GM19452 (cell line): Measurements from ENCODE around the gene MATCAP1.

Experiments
- ATAC-seq: cut with Tn5 transposase; IDR thresholded peaks from one replicate; pipeline ENCODE4 v1.9.1; 2021; ENCODE audit not compliant: unreplicated experiment

MATCAP1 gene

DNA sequence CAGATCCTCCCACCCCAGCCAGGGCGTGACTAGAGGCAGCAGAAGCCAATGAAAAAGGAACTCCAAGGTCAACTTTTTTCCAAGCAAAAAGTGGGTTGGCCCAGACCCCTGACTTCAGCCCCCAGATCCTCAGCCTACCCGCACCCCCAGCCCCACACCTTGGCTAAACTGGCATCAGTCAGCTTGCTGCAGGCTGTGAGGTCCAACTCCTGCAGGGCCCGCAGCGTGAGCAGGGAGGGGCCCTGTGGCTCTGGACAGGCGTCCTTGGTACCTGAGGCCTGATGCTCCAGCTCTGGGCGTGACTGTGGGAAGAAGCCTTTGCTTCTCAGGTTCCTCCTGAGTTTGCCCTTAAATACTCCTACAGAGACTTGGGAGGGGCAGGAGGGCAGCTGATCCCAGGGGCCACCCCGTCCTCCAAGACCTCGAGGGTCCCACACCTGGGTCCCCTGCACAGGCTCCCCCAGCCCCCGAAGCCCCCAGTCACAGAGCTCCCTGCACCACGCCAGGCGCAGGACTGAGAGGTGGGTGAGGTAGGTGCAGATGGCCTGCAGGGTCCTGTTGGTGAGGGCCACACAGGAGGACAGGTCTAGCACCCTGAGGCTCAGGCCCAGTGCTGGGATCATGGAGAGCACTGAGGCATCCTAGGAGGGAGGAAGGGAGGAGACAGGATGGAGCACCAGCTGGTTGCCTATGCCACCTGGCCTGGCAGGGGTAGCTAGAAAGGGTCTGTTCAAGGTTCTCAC is 24.6 kb upstream of the MATCAP1 start:
- ATAC-seq = no peak

- no peak for ATAC-seq
These were observed 23.7 kb upstream of the MATCAP1 start for GRCh38 chr16:67207249-67208091.

GRCh38 chr16:67206838-67207248 is 23.1 kb upstream of the MATCAP1 start:
- ATAC-seq = no peak

GRCh38 chr16:67206129-67206837 is 22.5 kb upstream of the MATCAP1 start:
- no peak for ATAC-seq

- no peak for ATAC-seq
These were observed 20.3 kb upstream of the MATCAP1 start for GRCh38 chr16:67204076-67204475.

GRCh38 chr16:67202956-67203493 is 19.3 kb upstream of the MATCAP1 start:
- no peak for ATAC-seq

DNA sequence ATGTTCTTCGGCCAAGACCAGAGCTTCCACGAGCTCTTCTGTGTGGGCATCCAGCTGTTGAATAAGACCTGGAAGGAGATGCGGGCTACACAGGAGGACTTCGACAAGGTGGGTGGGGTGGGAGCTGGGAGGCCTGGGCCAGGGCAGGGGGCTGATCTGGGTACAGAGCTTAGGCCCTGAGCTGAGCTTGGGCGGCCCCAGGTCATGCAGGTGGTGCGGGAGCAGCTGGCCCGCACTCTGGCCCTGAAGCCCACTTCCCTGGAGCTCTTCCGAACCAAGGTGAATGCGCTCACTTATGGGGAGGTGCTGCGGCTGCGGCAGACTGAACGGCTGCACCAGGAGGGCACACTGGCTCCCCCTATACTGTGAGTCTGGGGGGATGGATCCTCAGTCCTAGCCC is 18.7 kb upstream of the MATCAP1 start:
- no peak for ATAC-seq

GRCh38 chr16:67201411-67202345 is 17.9 kb upstream of the MATCAP1 start:
- ATAC-seq = no peak

- ATAC-seq = no peak
These were observed 16.7 kb upstream of the MATCAP1 start for GRCh38 chr16:67200491-67200890.

GRCh38 chr16:67199808-67200198 is 16.0 kb upstream of the MATCAP1 start:
- no peak for ATAC-seq

- no peak for ATAC-seq
These were observed 15.4 kb upstream of the MATCAP1 start, which contains the start of gene ELMO3 for GRCh38 chr16:67199011-67199807. Gene ELMO3, plus strand, starts transcription at chr16:67199131. Its CDS starts 196 bp downstream, at chr16:67199327.

GRCh38 chr16:67198238-67198734 is 14.5 kb upstream of the MATCAP1 start:
- no peak for ATAC-seq

GRCh38 chr16:67197704-67198103 is 13.9 kb upstream of the MATCAP1 start:
- ATAC-seq = no peak

- no peak for ATAC-seq
These were observed 13.1 kb upstream of the MATCAP1 start for GRCh38 chr16:67196881-67197280.

GRCh38 chr16:67195676-67196075 is 11.9 kb upstream of the MATCAP1 start:
- no peak for ATAC-seq

DNA sequence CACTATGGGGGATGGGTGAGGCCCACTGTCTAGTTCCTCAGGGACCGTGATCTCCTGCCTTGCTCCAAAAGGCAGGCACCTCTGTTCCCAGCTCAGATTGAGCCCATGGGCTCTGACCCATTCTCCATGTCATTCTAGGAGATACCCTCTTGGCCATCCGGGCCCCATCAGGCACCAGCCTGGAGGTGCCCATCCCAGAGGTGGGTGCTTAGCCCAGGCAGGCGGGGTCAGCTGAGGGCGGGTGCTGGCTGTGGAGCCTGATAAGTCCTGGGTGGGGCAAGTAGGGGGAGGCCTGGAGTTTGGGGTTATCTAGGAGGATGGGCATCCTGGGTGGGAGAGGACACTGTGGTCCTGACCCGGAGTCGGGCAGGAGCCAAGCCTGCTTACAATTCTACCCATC is 10.5 kb upstream of the MATCAP1 start:
- ATAC-seq = no peak

GRCh38 chr16:67193536-67193935 is 9.8 kb upstream of the MATCAP1 start:
- no peak for ATAC-seq

DNA sequence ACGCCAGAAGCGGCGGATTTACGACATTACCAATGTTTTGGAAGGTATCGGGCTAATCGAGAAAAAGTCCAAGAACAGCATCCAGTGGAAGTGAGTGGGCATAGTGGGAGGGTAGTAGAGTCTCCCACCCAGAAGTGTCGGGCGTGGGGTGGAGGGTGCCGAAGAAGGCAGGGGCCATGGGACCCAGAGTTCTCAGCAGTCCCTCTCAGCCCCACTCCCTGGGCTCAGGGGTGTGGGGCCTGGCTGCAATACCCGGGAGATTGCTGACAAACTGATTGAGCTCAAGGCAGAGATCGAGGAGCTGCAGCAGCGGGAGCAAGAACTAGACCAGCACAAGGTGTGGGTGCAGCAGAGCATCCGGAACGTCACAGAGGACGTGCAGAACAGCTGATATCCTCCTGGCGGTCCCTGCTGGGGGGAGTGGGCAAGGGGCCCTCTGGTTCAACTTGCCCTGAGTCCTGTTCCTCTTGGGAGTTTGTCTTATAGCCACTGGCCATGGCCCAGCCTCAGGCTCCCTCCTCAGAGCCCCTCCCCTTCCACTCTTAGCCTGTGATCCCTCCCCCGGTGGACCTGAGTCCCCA is 9.1 kb upstream of the MATCAP1 start:
- peak; percentile 1 for ATAC-seq
